ENCODE data around the gene CDH23.

CDH23 gene

GRCh38 chr10:71496927-71497762, 100.4 kb downstream of the CDH23 start:
- H3K9me3 ChIP-seq (ENCODE audit: control insufficient read depth, low read length): no peaks in the 10 kb centered on the region
- no peaks in the 10 kb centered on the region for H3K27me3 ChIP-seq (ENCODE audit: control insufficient read depth, insufficient read depth, low read length, poor library complexity, severe bottlenecking)
- no peaks in the 10 kb centered on the region for H3K36me3 ChIP-seq (ENCODE audit: control insufficient read depth, insufficient read depth, low read length)
- H3K4me1 ChIP-seq (ENCODE audit: control insufficient read depth, insufficient read depth, low read length): peaks cover 5% of the 10 kb centered on the region
- H3K27ac ChIP-seq (ENCODE audit: insufficient read depth, low read depth, low read length, poor library complexity, severe bottlenecking): no peak overlapping the region
- no peak overlapping the region for H3K4me3 ChIP-seq (ENCODE audit: insufficient read depth, low read depth, low read length)
- 76 to 77% methylated on average over 12 of the region's 14 CpGs for WGBS, 2 experiments

GRCh38 chr10:71497763-71498326, 101.1 kb downstream of the CDH23 start:
- Histone ChIP-seq H3K27me3 (ENCODE audit: control insufficient read depth, insufficient read depth, low read length, poor library complexity, severe bottlenecking) (no peaks in the 10 kb centered on the region), H3K36me3 (ENCODE audit: control insufficient read depth, insufficient read depth, low read length) (no peaks in the 10 kb centered on the region), H3K4me1 (ENCODE audit: control insufficient read depth, insufficient read depth, low read length) (peaks cover 12% of the 10 kb centered on the region), H3K27ac (ENCODE audit: insufficient read depth, low read depth, low read length, poor library complexity, severe bottlenecking) (no peak overlapping the region), H3K9me3 (ENCODE audit: control insufficient read depth, low read length) (no peaks in the 10 kb centered on the region), H3K4me3 (ENCODE audit: insufficient read depth, low read depth, low read length) (no peak overlapping the region)
- 88 to 89% methylated on average over 9 of the region's 9 CpGs for WGBS, 2 experiments

GRCh38 chr10:71501402-71501801, 104.7 kb downstream of the CDH23 start:
- Histone ChIP-seq H3K36me3 (ENCODE audit: control insufficient read depth, insufficient read depth, low read length) (no peaks in the 10 kb centered on the region), H3K27me3 (ENCODE audit: control insufficient read depth, insufficient read depth, low read length, poor library complexity, severe bottlenecking) (no peaks in the 10 kb centered on the region), H3K4me1 (ENCODE audit: control insufficient read depth, insufficient read depth, low read length) (peaks cover 15% of the 10 kb centered on the region), H3K4me3 (ENCODE audit: insufficient read depth, low read depth, low read length) (no peak overlapping the region), H3K27ac (ENCODE audit: insufficient read depth, low read depth, low read length, poor library complexity, severe bottlenecking) (no peak overlapping the region), H3K9me3 (ENCODE audit: control insufficient read depth, low read length) (no peaks in the 10 kb centered on the region)
- WGBS, 2 experiments: 84 to 85% methylated on average over 4 of the region's 4 CpGs

- H3K4me3 ChIP-seq (ENCODE audit: insufficient read depth, low read depth, low read length): no peak overlapping the region
- 88 to 90% methylated on average over 1 of the region's 1 CpG for WGBS, 2 experiments
- no peak overlapping the region for H3K27ac ChIP-seq (ENCODE audit: insufficient read depth, low read depth, low read length, poor library complexity, severe bottlenecking)
- no peaks in the 10 kb centered on the region for H3K36me3 ChIP-seq (ENCODE audit: control insufficient read depth, insufficient read depth, low read length)
- peaks cover 15% of the 10 kb centered on the region for H3K4me1 ChIP-seq (ENCODE audit: control insufficient read depth, insufficient read depth, low read length)
- H3K27me3 ChIP-seq (ENCODE audit: control insufficient read depth, insufficient read depth, low read length, poor library complexity, severe bottlenecking): no peaks in the 10 kb centered on the region
- H3K9me3 ChIP-seq (ENCODE audit: control insufficient read depth, low read length): no peaks in the 10 kb centered on the region
Measured at GRCh38 chr10:71502190-71502589, 105.5 kb downstream of the CDH23 start.

GRCh38 chr10:71502851-71503250, 106.1 kb downstream of the CDH23 start:
- no peaks in the 10 kb centered on the region for H3K27me3 ChIP-seq (ENCODE audit: control insufficient read depth, insufficient read depth, low read length, poor library complexity, severe bottlenecking)
- no peak overlapping the region for H3K4me3 ChIP-seq (ENCODE audit: insufficient read depth, low read depth, low read length)
- no peaks in the 10 kb centered on the region for H3K36me3 ChIP-seq (ENCODE audit: control insufficient read depth, insufficient read depth, low read length)
- peaks cover 15% of the 10 kb centered on the region for H3K4me1 ChIP-seq (ENCODE audit: control insufficient read depth, insufficient read depth, low read length)
- no peaks in the 10 kb centered on the region for H3K9me3 ChIP-seq (ENCODE audit: control insufficient read depth, low read length)
- WGBS, 2 experiments: 90 to 93% methylated on average over 5 of the region's 5 CpGs
- H3K27ac ChIP-seq (ENCODE audit: insufficient read depth, low read depth, low read length, poor library complexity, severe bottlenecking): no peak overlapping the region

- no peak overlapping the region for H3K4me3 ChIP-seq (ENCODE audit: insufficient read depth, low read depth, low read length)
- H3K27ac ChIP-seq (ENCODE audit: insufficient read depth, low read depth, low read length, poor library complexity, severe bottlenecking): no peak overlapping the region
- no peaks in the 10 kb centered on the region for H3K36me3 ChIP-seq (ENCODE audit: control insufficient read depth, insufficient read depth, low read length)
- peaks cover 15% of the 10 kb centered on the region for H3K4me1 ChIP-seq (ENCODE audit: control insufficient read depth, insufficient read depth, low read length)
- H3K9me3 ChIP-seq (ENCODE audit: control insufficient read depth, low read length): no peaks in the 10 kb centered on the region
- WGBS, 2 experiments: 90 to 94% methylated on average over 2 of the region's 2 CpGs
- H3K27me3 ChIP-seq (ENCODE audit: control insufficient read depth, insufficient read depth, low read length, poor library complexity, severe bottlenecking): no peaks in the 10 kb centered on the region
Measured at GRCh38 chr10:71504168-71504567, 107.4 kb downstream of the CDH23 start.

- Histone ChIP-seq H3K9me3 (ENCODE audit: control insufficient read depth, low read length) (no peaks in the 10 kb centered on the region), H3K4me1 (ENCODE audit: control insufficient read depth, insufficient read depth, low read length) (peaks cover 15% of the 10 kb centered on the region), H3K4me3 (ENCODE audit: insufficient read depth, low read depth, low read length) (no peak overlapping the region), H3K27me3 (ENCODE audit: control insufficient read depth, insufficient read depth, low read length, poor library complexity, severe bottlenecking) (no peaks in the 10 kb centered on the region), H3K36me3 (ENCODE audit: control insufficient read depth, insufficient read depth, low read length) (no peaks in the 10 kb centered on the region), H3K27ac (ENCODE audit: insufficient read depth, low read depth, low read length, poor library complexity, severe bottlenecking) (no peak overlapping the region)
- WGBS, 2 experiments: 84% methylated on average over 4 to 5 of the region's 5 CpGs
Measured at GRCh38 chr10:71504570-71504969, 107.8 kb downstream of the CDH23 start.

- WGBS, 2 experiments: 96 to 99% methylated on average over 3 of the region's 3 CpGs
- H3K27me3 ChIP-seq (ENCODE audit: control insufficient read depth, insufficient read depth, low read length, poor library complexity, severe bottlenecking): no peaks in the 10 kb centered on the region
- H3K4me1 ChIP-seq (ENCODE audit: control insufficient read depth, insufficient read depth, low read length): peaks cover 15% of the 10 kb centered on the region
- no peak overlapping the region for H3K27ac ChIP-seq (ENCODE audit: insufficient read depth, low read depth, low read length, poor library complexity, severe bottlenecking)
- no peaks in the 10 kb centered on the region for H3K9me3 ChIP-seq (ENCODE audit: control insufficient read depth, low read length)
- H3K4me3 ChIP-seq (ENCODE audit: insufficient read depth, low read depth, low read length): no peak overlapping the region
- no peaks in the 10 kb centered on the region for H3K36me3 ChIP-seq (ENCODE audit: control insufficient read depth, insufficient read depth, low read length)
Measured at GRCh38 chr10:71505862-71506261, 109.1 kb downstream of the CDH23 start.

- 45 to 47% methylated on average over 2 of the region's 2 CpGs for WGBS, 2 experiments
- Histone ChIP-seq H3K27ac (ENCODE audit: insufficient read depth, low read depth, low read length, poor library complexity, severe bottlenecking) (no peak overlapping the region), H3K4me3 (ENCODE audit: insufficient read depth, low read depth, low read length) (no peak overlapping the region), H3K36me3 (ENCODE audit: control insufficient read depth, insufficient read depth, low read length) (no peaks in the 10 kb centered on the region), H3K4me1 (ENCODE audit: control insufficient read depth, insufficient read depth, low read length) (no peaks in the 10 kb centered on the region), H3K27me3 (ENCODE audit: control insufficient read depth, insufficient read depth, low read length, poor library complexity, severe bottlenecking) (no peaks in the 10 kb centered on the region), H3K9me3 (ENCODE audit: control insufficient read depth, low read length) (no peaks in the 10 kb centered on the region)
Measured at GRCh38 chr10:71509444-71509843, 112.7 kb downstream of the CDH23 start.

- no peaks in the 10 kb centered on the region for H3K9me3 ChIP-seq (ENCODE audit: control insufficient read depth, low read length)
- no peak overlapping the region for H3K4me3 ChIP-seq (ENCODE audit: insufficient read depth, low read depth, low read length)
- no peak overlapping the region for H3K27ac ChIP-seq (ENCODE audit: insufficient read depth, low read depth, low read length, poor library complexity, severe bottlenecking)
- no peaks in the 10 kb centered on the region for H3K36me3 ChIP-seq (ENCODE audit: control insufficient read depth, insufficient read depth, low read length)
- WGBS, 2 experiments: 95 to 96% methylated on average over 4 of the region's 4 CpGs
- H3K27me3 ChIP-seq (ENCODE audit: control insufficient read depth, insufficient read depth, low read length, poor library complexity, severe bottlenecking): no peaks in the 10 kb centered on the region
- H3K4me1 ChIP-seq (ENCODE audit: control insufficient read depth, insufficient read depth, low read length): no peaks in the 10 kb centered on the region
Measured at GRCh38 chr10:71511206-71511605, 114.5 kb downstream of the CDH23 start.

All from ectodermal cell (in vitro differentiated cells).